ENCODE data around the gene CGNL1.

DNA sequence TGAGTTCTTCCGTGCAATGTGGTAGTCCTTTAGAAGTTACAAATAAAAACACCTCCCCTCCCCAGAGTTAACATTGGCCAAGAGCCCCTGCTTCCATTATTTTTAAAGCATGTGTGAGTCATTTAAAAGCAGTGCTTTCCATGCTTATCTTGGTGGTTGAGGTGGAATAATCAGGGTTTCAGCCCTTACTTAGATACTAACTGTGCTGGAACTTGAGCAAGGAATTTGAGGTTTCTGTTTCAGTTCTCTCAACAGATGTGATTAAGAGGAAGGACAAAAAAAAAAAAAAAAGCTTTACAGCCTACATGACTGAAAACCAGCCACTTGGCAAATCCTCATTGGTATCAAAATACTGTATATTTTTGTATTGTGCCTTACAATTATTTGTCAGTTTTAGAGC is 64.5 kb downstream of the CGNL1 start:
- TF ChIP-seq CTCF (IDR thresholded peaks at IDR 0.05; ENCODE audit: insufficient read depth, low read length) (no peak), GABPA (IDR thresholded peaks at IDR 0.05; ENCODE audit: low read depth) (no peak), POLR2AphosphoS5 (IDR thresholded peaks at IDR 0.05; ENCODE audit: low read depth) (no peak)

Data from HL-60 (cell line).